Hematopoietic multipotent progenitor cell treated with erythropoietin and hydrocortisone succinate and interleukin-3 and kit ligand, for 8 days (in vitro differentiated cells): Measurements from ENCODE around the gene PREX1.

Experiments used
- DNase-seq: peaks from one replicate; pipeline ENCODE4 v3.0.0-alpha.2; 2015

Gene PREX1

GRCh38 chr20:48674461-48674860 lies 153.3 kb downstream of the PREX1 start:
- no peak for DNase-seq

- no peak for DNase-seq
These were observed 154.3 kb downstream of the PREX1 start for GRCh38 chr20:48673507-48673906.

GRCh38 chr20:48672324-48672723 lies 155.5 kb downstream of the PREX1 start:
- no peak for DNase-seq

- DNase-seq: no peak
These were observed 156.7 kb downstream of the PREX1 start for GRCh38 chr20:48671141-48671540.

- no peak for DNase-seq
These were observed 157.7 kb downstream of the PREX1 start for GRCh38 chr20:48669946-48670605.

GRCh38 chr20:48668451-48668946 lies 159.3 kb downstream of the PREX1 start:
- no peak for DNase-seq

- no peak for DNase-seq
These were observed 159.8 kb downstream of the PREX1 start for GRCh38 chr20:48667889-48668413.

- no peak for DNase-seq
These were observed 160.3 kb downstream of the PREX1 start for GRCh38 chr20:48667481-48667880.

GRCh38 chr20:48665785-48666184 lies 162.0 kb downstream of the PREX1 start:
- no peak for DNase-seq

GRCh38 chr20:48662711-48663110 lies 165.1 kb downstream of the PREX1 start:
- no peak for DNase-seq

- DNase-seq: no peak
These were observed 166.0 kb downstream of the PREX1 start for GRCh38 chr20:48661575-48662455.

- no peak for DNase-seq
These were observed 167.0 kb downstream of the PREX1 start for GRCh38 chr20:48660788-48661187.

- no peak for DNase-seq
These were observed 167.9 kb downstream of the PREX1 start for GRCh38 chr20:48659858-48660257.

- DNase-seq: no peak
These were observed 169.3 kb downstream of the PREX1 start for GRCh38 chr20:48658505-48658904.

GRCh38 chr20:48658198-48658476 lies 169.7 kb downstream of the PREX1 start:
- DNase-seq: no peak

GRCh38 chr20:48657426-48658197 lies 170.2 kb downstream of the PREX1 start:
- peak; percentile 92 for DNase-seq

GRCh38 chr20:48656661-48657211 lies 171.1 kb downstream of the PREX1 start:
- DNase-seq: no peak

GRCh38 chr20:48656137-48656536 lies 171.7 kb downstream of the PREX1 start:
- DNase-seq: no peak

- DNase-seq: no peak
These were observed 174.1 kb downstream of the PREX1 start for GRCh38 chr20:48653706-48654051.

- DNase-seq: no peak
These were observed 174.7 kb downstream of the PREX1 start for GRCh38 chr20:48652961-48653705.

GRCh38 chr20:48651960-48652359 lies 175.8 kb downstream of the PREX1 start:
- DNase-seq: no peak

GRCh38 chr20:48651271-48651670 lies 176.5 kb downstream of the PREX1 start:
- no peak for DNase-seq
